HTR-8/SVneo (cell line): ENCODE measurements around the gene TBX4.

Source experiments
- DNase-seq: peaks from one replicate; pipeline ENCODE4 v3.0.0; 2011; ENCODE audit warnings: low spot score, mixed read lengths; ENCODE audit not compliant: insufficient read length
- FAIRE-seq: peaks from 2 replicates; lab custom pipeline; 2011; peaks lifted over from hg19 to GRCh38; lab: Jason Lieb, UNC

Gene TBX4

GRCh38 chr17:61478026-61478789, 26.0 kb downstream of the TBX4 start:
- DNase-seq (no peak), FAIRE-seq (peak; percentile 26)

DNA sequence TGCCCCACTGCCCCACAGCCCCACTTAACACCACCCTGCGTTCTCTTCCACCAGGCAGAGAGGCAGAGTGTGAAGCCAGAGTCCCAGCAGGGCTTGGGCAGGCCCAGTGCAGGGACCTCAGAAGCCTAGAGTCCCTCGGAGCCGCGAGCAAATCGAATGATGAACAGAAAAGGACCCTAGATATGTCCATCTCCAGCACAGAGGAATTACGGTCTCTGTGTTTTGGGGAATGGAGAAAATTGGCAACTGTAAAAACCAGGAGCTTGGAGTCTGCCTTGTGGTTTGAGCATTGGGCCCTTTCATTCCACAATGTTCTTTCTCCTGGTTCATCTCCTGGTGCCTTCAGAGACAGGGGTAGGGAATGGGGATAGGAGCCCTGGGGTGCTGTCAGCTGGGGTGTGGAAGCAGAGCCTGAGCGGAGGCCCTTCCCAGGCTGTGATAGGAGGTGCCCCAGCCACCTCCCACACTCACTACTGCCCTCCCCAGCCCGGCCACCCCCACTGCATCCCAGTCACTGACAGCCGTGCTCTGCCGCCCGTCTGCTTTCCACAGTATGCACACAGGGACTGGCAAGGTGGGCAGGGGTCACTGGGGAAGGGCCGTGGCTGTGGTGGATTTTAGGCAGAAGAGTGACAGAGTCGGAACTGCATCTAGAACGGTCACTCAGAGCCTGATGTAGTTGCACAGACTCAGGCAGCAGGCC, 26.7 kb downstream of the TBX4 start:
- no peak for DNase-seq
- peak; percentile 91 for FAIRE-seq

GRCh38 chr17:61479493-61480413, 27.5 kb downstream of the TBX4 start:
- no peak for DNase-seq
- FAIRE-seq = no peak

DNA sequence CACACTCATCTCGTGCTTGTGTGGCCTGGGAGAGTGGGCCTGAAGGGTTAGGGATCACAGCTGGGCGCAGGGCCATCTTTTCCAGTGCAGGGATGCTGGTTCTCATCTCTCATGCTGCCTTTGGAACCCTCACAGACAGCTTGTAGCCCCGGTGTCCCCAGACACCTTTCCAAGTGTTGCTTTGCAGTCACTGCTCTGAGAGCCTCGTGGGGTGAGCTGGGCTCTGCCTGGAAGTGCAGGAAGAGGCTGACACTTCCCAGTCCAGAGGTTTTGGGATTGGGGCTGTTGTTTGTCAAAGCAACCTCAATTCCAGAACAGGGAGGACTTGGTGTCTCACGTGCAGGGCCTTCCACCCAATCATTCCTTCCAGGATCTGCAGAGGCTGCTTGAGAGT, 28.2 kb downstream of the TBX4 start:
- FAIRE-seq (no peak), DNase-seq (no peak)

GRCh38 chr17:61481421-61481820, 29.2 kb downstream of the TBX4 start:
- FAIRE-seq (peak; percentile 9), DNase-seq (no peak)

DNA sequence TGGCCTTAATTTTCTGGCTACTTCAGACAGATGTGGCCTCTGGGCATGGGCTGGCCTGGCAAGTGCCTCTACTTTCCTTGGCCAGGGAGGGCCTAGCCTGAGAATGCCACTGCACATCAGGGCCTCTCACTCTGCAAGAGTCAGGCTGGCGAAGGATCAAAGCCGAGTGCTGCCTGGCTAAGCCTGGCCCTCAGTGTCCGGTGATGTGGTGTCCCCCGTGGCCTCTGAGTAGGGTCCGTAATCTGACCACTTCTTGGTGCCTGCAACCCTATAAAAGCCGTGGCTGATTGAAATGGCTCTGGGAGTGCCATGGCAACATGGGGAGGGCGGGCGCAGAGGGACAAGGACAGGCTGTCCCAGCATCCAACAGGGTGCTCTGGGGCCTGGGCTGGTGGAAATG, 30.2 kb downstream of the TBX4 start:
- DNase-seq (no peak), FAIRE-seq (no peak)

- FAIRE-seq (no peak), DNase-seq (no peak)
These were observed 31.5 kb downstream of the TBX4 start for GRCh38 chr17:61483778-61484116.

GRCh38 chr17:61484174-61484573, 32.0 kb downstream of the TBX4 start:
- DNase-seq (no peak), FAIRE-seq (peak; percentile 26)

DNA sequence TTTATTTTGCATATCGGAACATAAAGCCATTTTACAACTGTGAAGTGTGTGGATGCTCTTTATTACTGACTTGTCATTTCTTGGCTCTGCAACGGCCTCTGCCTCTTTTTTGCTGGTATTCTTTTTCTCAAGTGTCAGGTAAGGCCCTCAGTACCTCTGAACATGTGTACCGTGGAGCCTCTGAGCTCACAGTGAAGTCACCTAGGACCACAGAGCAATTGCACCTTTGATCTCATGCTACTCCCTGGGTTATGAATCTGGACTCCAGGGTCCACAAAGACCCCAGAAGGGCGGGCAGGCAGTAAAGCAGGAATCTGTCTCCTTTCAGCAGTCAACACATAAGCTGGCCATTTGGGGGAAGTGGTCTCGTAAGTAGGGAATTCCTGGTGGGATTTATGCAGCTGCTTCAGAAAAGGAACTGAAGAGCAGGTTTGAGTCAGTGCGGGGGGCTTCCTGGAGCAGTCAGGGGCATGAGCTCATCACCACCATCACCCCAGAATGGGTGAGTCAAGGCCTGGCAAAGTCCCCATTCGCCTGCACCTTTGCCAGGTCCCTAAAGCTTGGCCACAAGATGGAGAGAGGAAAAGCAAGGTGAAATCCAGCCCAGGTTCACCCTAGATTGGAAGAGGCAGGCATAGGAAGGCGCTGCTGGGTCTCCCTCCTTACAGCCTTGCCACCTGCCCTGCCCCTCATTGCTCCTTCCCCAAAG, 33.0 kb downstream of the TBX4 start:
- DNase-seq (no peak), FAIRE-seq (peak; percentile 33)

DNA sequence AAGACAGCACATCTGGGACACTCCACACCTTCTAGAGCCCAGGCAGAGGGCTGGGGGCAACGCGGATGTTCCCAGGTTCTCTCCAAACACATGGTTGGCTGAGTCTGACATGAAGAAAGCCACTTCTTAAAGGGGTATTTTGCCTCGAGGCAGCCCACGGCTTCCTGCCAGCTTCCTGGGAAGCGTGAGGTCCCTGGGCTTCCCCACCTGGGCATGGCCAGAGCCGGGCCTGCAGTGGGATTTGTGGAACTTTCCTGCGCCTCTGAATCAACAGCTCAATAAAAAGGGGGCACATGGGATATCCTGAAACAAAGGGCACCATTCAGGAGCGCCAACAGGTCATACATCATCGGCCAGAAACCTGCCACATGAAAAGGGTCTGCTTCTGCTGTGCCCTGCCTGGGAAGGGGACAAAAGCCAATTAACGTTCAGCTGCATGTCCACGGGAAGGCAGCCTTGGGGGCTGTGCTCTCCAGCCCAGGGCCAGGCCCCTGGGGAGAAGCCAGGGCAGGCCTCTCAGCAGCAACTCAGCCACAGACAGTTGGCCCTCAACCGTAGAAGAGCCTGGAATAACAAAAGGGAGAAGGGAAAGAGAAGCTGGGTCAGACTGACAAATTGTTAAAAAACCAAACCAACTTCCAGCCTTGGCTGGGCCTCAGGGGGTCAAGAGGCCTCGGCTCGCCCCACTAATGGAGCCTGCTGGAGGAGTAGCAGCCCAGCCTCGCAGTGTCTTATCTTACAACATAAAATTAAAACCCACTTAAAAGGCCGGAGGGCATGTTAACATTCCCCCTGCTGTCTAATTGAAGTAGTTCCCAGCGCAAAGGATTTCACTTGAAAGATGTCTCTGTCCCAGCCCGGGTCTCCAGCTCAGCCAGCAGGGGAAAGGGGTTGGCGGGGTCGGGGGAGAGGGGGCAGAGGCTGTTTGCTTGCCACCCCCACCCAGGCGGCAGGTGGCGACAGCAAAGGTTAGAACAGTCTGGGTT, 34.2 kb downstream of the TBX4 start:
- no peak for FAIRE-seq
- DNase-seq = no peak

DNA sequence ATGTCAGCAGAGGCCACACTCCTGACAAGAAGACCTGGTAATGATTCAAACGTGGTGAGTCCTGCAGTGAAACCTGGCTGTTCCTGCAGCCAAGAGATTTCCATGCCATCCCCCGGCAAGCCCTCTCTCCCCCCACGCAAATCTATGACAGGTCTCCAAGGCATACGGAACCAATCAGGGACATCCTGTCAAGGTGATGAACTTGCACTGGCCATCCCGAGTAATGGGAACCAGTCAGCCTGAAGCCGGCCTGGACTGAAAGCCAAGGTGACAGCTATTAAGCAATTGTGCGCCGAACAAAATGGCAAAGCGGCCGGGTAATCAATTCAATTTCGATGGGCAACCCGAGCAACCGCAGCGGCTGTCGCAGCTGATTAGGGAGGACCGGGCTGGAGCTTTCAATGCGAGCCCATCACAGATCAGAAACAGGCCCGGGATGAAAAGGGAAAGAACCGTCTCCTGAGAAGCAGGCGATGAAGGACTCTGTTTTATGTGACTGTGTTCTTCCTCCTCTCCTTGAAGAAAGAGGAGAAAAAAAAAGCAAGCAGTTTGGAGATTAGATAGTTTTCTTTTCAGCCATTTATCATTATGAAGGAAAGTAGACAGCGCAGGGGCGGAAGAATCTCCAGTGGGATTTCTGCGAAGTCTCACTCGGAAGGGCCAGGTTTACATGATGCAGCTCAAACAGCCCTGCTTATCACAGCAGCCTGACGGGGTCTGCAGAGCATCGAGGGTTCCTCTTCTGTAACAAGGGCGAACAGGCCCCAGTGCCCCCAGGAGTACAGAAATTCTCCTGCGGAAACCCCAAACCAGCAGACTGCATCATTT, 35.2 kb downstream of the TBX4 start:
- FAIRE-seq (no peak), DNase-seq (no peak)

GRCh38 chr17:61487989-61488595, 35.9 kb downstream of the TBX4 start:
- no peak for FAIRE-seq

GRCh38 chr17:61488878-61489718, 36.9 kb downstream of the TBX4 start:
- no peak for DNase-seq
- no peak for FAIRE-seq

More at GRCh38 chr17:61487989-61488595, 35.9 kb downstream of the TBX4 start:
- DNase-seq = no peak

DNA sequence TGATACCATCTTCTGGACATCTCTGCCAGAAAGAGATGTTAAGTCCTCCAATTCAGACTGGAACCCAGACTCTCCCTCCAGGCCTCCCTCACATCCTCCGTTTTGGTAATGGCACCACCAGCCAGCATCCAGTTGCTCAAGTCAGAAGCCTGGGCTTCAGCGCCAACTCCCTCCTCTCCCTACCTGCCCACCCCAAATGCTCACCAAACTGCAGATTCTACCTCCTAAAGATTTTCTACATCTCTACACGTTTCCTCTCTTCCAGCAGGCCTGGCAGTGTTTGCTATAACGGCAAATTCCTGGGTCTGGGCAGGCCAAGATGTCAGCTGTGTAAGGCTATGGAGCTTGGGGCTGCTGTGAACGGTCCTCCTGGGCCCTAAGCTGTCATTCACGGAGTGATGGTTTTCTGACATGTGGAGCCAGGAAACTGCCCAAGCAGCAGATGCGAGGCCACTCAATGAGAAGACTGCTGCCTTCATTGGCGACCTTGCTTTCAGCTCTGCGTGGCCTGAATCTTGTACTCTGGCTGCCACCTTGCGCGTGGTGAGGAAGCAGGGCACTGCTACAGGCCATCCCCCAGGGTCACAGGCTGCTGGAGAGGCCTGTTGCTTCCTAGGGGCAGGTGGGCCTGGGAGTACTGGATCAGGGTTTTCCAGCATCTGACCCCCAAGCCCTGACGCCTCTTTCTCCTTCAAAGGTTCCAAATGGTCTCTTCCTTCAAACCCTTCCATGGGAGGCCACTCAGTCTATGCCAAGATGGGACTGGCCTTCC, 37.7 kb downstream of the TBX4 start:
- DNase-seq (no peak), FAIRE-seq (peak; percentile 38)

DNA sequence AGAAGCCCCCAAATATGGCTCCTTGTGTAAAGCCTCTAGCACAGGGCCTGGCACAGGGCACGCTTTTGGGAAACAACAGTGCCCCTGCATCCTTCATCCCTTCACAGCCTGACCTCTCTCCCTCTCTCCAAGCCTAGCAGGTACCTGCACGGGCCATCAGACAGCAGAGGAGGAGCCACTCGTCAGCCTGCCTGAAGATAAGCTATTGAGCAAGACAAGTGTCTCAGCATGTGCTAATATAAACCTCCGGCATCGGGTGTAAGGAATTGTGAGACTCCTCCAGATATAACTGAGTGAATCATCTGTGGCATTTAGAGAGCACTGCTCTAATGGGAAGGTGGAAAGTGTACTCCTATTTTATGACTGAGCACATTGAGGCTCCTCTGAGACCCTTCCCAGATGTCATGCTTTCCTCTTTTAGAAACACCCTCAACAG, 38.3 kb downstream of the TBX4 start:
- FAIRE-seq (peak; percentile 52), DNase-seq (peak; percentile 86)

- FAIRE-seq (no peak), DNase-seq (no peak)
These were observed 39.8 kb downstream of the TBX4 start for GRCh38 chr17:61491981-61492380.
